ENCODE measurements around the gene MNDA.

MNDA gene

DNA sequence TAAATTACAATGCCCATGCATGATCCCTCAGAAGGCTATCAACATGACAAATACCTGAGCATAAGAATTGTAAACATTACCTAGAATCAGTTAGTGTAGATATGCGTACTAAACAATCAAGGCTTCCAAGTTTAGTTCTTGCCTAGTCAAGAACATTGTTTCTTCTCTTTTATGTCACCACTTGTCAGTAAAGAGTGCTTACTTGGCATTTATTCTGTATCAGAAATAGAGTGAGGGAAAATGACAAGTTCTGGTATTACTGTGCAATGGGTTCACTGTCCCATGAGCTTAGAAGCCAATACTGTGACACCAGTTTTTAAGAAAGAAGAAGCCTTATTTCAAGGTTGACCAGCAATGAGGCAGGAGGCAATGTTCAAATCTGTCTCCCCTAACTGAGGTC lies 27.5 kb upstream of the MNDA start:
- TF ChIP-seq, protein P1, sequence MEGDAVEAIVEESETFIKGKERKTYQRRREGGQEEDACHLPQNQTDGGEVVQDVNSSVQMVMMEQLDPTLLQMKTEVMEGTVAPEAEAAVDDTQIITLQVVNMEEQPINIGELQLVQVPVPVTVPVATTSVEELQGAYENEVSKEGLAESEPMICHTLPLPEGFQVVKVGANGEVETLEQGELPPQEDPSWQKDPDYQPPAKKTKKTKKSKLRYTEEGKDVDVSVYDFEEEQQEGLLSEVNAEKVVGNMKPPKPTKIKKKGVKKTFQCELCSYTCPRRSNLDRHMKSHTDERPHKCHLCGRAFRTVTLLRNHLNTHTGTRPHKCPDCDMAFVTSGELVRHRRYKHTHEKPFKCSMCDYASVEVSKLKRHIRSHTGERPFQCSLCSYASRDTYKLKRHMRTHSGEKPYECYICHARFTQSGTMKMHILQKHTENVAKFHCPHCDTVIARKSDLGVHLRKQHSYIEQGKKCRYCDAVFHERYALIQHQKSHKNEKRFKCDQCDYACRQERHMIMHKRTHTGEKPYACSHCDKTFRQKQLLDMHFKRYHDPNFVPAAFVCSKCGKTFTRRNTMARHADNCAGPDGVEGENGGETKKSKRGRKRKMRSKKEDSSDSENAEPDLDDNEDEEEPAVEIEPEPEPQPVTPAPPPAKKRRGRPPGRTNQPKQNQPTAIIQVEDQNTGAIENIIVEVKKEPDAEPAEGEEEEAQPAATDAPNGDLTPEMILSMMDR (IDR thresholded peaks at IDR 0.05) = no peak
- TF ChIP-seq ZFX (IDR thresholded peaks at IDR 0.05; ENCODE audit: borderline replicate concordance) = no peak
- no peak overlapping the region for H3K27ac ChIP-seq

DNA sequence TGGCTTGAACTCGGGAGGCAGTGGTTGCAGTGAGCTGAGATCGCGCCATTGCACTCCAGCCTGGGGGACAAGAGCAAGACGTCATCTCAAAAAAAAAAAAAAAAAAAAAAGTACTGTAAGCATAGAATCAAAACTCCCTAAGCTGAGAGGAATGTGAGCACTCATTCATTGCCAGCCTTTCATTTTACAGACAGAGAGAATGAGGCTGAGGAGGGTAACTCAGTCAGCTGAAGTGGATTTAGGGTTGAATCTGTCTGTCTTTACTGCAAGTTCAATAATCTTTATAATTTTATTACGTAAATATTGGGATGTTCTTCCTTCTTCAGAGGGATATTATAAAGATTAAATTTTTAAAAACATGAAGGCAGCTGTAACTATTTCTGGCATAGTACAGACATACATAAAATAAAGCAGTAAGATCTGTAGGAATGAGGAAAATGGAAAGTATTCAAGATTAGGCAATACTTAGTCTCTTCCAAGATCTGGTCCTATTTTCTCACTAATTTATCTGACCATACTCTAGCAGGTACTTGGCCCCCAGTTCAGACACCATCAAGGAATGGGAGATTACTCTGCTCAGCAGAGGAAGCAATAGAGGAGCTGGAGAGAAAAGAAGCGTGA lies 24.1 kb upstream of the MNDA start:
- TF ChIP-seq ZFX (IDR thresholded peaks at IDR 0.05; ENCODE audit: borderline replicate concordance) = no peak
- TF ChIP-seq, protein P1 (IDR thresholded peaks at IDR 0.05) = no peak
- H3K27ac ChIP-seq = no peak overlapping the region

DNA sequence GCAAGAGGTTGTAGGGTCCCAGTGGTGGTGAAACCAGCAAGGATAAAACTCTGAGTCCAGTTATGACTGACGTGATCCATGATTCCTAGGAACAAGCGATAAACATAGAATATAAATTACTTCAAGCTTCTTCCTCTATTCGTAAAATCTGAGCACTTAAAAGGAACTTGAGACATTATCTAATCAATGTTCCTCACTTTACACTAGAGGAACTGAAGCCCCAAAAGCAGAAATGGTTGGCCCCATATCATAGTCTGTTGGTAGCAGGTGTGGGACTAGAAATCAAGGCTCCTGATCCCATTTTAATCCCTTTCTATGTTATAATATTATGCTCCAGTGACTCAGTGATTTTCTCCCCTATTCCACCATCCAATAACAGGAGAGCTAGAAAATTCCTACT lies 21.9 kb upstream of the MNDA start:
- TF ChIP-seq, protein P1 (IDR thresholded peaks at IDR 0.05) = no peak
- TF ChIP-seq ZFX (IDR thresholded peaks at IDR 0.05; ENCODE audit: borderline replicate concordance) = no peak
- H3K27ac ChIP-seq = no peak overlapping the region

DNA sequence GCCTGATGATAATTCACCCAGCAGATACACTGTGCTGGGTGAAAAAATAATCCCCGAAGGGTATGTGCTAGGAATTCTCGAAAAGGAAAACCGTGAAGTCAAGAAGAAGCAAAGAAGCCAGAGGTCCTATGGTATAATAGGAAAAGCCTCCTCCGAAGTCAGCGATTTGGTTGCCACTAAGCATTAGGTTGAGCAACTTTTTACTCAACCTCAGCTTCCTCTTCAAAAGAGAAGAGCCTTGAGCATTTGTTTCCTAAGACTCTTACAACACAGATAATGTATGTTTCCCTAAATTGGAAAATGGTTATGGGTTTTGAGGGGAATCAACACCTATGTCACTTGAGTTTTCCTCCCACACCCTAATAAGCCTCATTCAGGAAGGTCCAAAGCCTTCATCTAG lies 21.3 kb upstream of the MNDA start:
- H3K27ac ChIP-seq = no peak overlapping the region
- no peak for TF ChIP-seq ZFX (IDR thresholded peaks at IDR 0.05; ENCODE audit: borderline replicate concordance)
- TF ChIP-seq, protein P1 (IDR thresholded peaks at IDR 0.05) = no peak

DNA sequence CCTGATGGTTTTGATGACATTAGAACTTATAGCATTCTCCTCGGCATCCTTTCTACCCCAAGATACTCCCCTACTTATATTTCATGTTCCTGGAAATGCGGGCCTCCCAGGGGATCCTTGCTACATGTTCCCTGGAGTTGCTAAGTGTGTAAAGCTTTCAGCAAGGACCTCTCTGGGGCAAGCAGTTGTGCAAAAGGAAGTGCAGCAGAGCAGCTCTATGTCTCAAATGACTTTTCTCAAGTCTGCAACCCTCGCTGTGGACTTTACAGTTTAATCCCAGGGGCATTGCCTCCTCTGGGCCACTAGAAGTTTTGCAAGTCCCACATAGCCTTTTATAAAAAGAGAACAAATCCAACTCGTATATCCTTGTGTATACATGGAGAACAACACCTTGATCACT lies 20.8 kb upstream of the MNDA start:
- TF ChIP-seq, protein P1 (IDR thresholded peaks at IDR 0.05) = no peak
- no peak for TF ChIP-seq ZFX (IDR thresholded peaks at IDR 0.05; ENCODE audit: borderline replicate concordance)
- no peak overlapping the region for H3K27ac ChIP-seq

DNA sequence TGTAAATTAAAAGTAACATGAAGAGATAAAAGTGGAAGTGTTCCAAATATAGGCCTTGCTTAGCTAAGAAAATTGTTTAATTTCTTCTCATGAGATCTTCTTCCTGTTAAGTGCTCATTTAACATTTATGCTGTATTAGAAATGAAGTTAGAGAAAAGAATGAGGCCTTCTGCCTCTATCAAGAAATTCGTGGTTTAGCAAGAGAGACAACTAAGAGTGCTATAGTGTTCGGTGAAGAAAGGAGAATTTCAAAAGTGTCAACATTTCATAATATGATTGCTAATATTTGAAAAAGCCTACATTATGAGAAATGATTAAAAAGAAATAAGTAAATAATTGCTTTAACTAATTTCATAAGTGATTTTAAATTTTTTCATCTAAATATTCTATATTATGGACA lies 18.8 kb upstream of the MNDA start:
- no peak for TF ChIP-seq ZFX (IDR thresholded peaks at IDR 0.05; ENCODE audit: borderline replicate concordance)
- TF ChIP-seq, protein P1 (IDR thresholded peaks at IDR 0.05) = no peak
- no peak overlapping the region for H3K27ac ChIP-seq

DNA sequence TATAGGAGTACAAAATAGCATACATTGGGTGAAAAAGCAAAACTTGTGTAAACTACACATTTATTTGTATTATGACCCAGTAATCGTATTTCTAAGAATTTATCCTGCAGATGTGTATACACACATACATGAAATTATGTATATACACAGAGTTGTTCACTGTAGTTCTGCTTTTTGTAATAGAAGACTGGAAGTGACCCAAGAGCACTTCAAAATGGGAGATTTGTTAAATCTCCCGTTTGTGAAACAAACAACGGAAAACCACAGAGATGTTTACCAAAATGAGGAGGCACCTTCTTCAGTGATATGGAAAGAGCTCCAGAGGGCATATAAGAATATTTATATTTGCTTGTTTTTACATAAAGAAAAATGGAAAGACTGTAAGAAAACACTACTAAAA lies 18.0 kb upstream of the MNDA start:
- TF ChIP-seq, protein P1 (IDR thresholded peaks at IDR 0.05) = no peak
- TF ChIP-seq ZFX (IDR thresholded peaks at IDR 0.05; ENCODE audit: borderline replicate concordance) = no peak
- no peak overlapping the region for H3K27ac ChIP-seq

All from 22Rv1 (cell line).